Keratinocyte (primary cell): ENCODE data around the gene UBR3. TPM values are rescaled to one million over a fixed set of nuclear protein-coding genes. Genes with fewer than 3 reads are reported as not detected.

ENCODE experiments used
- DNase-seq: peaks from one replicate; pipeline ENCODE4 v3.0.0-alpha.2; 2011; ENCODE audit warnings: low read depth, missing footprints, low spot score
- FAIRE-seq: peaks from 2 replicates; lab custom pipeline; 2011; peaks lifted over from hg19 to GRCh38; lab: Jason Lieb, UNC
- H2AFZ ChIP-seq: 2 replicates; pipeline ENCODE4 v1.6.0; 2012; ENCODE audit warnings: low read length, control low read depth, inconsistent platforms; ENCODE audit not compliant: control insufficient read depth
- H3K27ac ChIP-seq: 2 replicates; pipeline ENCODE4 v1.5.1; 2011; ENCODE audit warnings: low read length; ENCODE audit not compliant: control insufficient read depth, insufficient read depth
- H3K27me3 ChIP-seq: 3 replicates; pipeline ENCODE4 v1.6.0; 2011; ENCODE audit warnings: low read length; ENCODE audit not compliant: control insufficient read depth, insufficient read depth; ENCODE audit errors: extremely low read depth
- H3K36me3 ChIP-seq, 2 experiments: 2 replicates in 1 of 2; 3 replicates in 1 of 2; pipeline ENCODE4 v1.5.1; 2011; ENCODE audit warnings: low read length in 2 of 2, mild to moderate bottlenecking in 1 of 2; ENCODE audit not compliant: control insufficient read depth in 2 of 2, insufficient read depth in 2 of 2; ENCODE audit errors: extremely low read depth in 1 of 2
- H3K4me1 ChIP-seq: 3 replicates; pipeline ENCODE4 v1.5.1; 2011; ENCODE audit warnings: low read length; ENCODE audit not compliant: control insufficient read depth, insufficient read depth; ENCODE audit errors: extremely low read depth
- H3K4me2 ChIP-seq: 3 replicates; pipeline ENCODE4 v1.6.0; 2011; ENCODE audit warnings: low read depth, low read length; ENCODE audit not compliant: control insufficient read depth, insufficient read depth; ENCODE audit errors: extremely low read depth
- H3K4me3 ChIP-seq, 3 experiments: fragments of 200-600 bp in 1 of 3; sonication (generic) in 1 of 3; 2 replicates in 2 of 3; 3 replicates in 1 of 3; pipeline ENCODE4 v1.5.1; 2011 to 2016; ENCODE audit warnings: low read length in 3 of 3, mild to moderate bottlenecking in 3 of 3, control low read depth in 2 of 3, inconsistent platforms in 1 of 3, low read depth in 1 of 3, mixed read lengths in 1 of 3, mixed run types in 1 of 3, moderate library complexity in 1 of 3; ENCODE audit not compliant: control insufficient read depth in 2 of 3, insufficient read depth in 2 of 3; ENCODE audit errors: extremely low read depth in 1 of 3
- H3K79me2 ChIP-seq: 2 replicates; pipeline ENCODE4 v1.6.0; 2012; ENCODE audit warnings: low read length; ENCODE audit not compliant: control insufficient read depth, insufficient read depth
- H3K9ac ChIP-seq: 3 replicates; pipeline ENCODE4 v1.6.0; 2011; ENCODE audit warnings: low read length; ENCODE audit not compliant: control insufficient read depth, insufficient read depth; ENCODE audit errors: extremely low read depth
- H3K9me1 ChIP-seq: 3 replicates; pipeline ENCODE4 v1.6.0; 2011; ENCODE audit warnings: low read length; ENCODE audit not compliant: control insufficient read depth, insufficient read depth; ENCODE audit errors: extremely low read depth
- H3K9me3 ChIP-seq: 2 replicates; pipeline ENCODE4 v1.5.1; 2012; ENCODE audit warnings: low read depth, low read length; ENCODE audit not compliant: control insufficient read depth
- H4K20me1 ChIP-seq: 3 replicates; pipeline ENCODE4 v1.6.0; 2011; ENCODE audit warnings: low read length; ENCODE audit not compliant: control insufficient read depth, insufficient read depth; ENCODE audit errors: extremely low read depth
- EZH2 ChIP-seq: IDR thresholded peaks from one replicate; pipeline ENCODE4 v1.6.1; 2012; ENCODE audit warnings: inconsistent platforms, mild to moderate bottlenecking, low read length, moderate library complexity
- dilution Hi-C: fragments of 300-500 bp; cut with MboI; formaldehyde crosslinking; loops from one replicate; pipeline ENCODE4 v1.7.0; 2020; ENCODE audit warnings: low sequenced_read_pairs; ENCODE audit not compliant: extremely low pct_ligation_motif_present
- polyA plus RNA-seq, 5 experiments: library from polyadenylated mRNA; depleted of rRNA in 3 of 5; stranded (reverse) in 3 of 5; stranded (forward) in 1 of 5; unstranded in 1 of 5; fragments of >200 nt; gene quantifications; 1 replicate in 1 of 5; 2 replicates in 3 of 5; 3 replicates in 1 of 5; pipeline versions ENCODE4 v1.2.1 to v1.2.3, GENCODE V29; 2011 to 2012; ENCODE audit warnings: missing spikeins in 2 of 5, low read depth in 1 of 5, low replicate concordance in 1 of 5
- TF ChIP-seq, protein P1 (sequence below), 3 experiments: IDR thresholded peaks in 1 of 3; conservative IDR thresholded peaks in 1 of 3; optimal IDR thresholded peaks in 1 of 3; 2 replicates in 2 of 3; 3 replicates in 1 of 3; pipeline versions ENCODE3 to v1.5.1; 2011; ENCODE audit warnings: low read length in 3 of 3, mild to moderate bottlenecking in 3 of 3, moderate library complexity in 2 of 3, control low read depth in 1 of 3, inconsistent platforms in 1 of 3; ENCODE audit not compliant: insufficient read depth in 2 of 3; ENCODE audit errors: extremely low read depth in 1 of 3

Gene UBR3
- polyA plus RNA-seq, 1 donor (not counting 4 experiments of a cell fraction or from before 2014, with no cell fraction given) = 14.7 TPM

DNA sequence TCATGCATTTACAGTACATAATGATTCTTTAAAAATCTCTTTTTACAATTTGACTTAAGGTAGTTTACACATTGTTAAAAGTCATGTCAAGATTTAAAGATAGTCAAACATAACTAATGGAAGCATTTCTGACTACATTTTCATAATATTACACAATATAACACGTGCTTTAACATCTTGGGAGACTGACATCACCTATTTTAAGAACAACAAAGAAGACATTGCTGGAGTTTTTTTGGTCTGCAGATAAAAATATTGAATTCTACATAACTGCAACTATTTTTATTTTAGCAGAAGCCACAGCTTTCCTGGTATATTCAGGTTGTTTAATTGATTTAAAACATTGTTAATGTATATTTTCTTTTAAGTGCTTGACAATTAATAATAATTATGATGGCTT is 65.7 kb downstream of the UBR3 start:
- DNase-seq (no peak), FAIRE-seq (no peak)
- dilution Hi-C loops = no loop called here

DNA sequence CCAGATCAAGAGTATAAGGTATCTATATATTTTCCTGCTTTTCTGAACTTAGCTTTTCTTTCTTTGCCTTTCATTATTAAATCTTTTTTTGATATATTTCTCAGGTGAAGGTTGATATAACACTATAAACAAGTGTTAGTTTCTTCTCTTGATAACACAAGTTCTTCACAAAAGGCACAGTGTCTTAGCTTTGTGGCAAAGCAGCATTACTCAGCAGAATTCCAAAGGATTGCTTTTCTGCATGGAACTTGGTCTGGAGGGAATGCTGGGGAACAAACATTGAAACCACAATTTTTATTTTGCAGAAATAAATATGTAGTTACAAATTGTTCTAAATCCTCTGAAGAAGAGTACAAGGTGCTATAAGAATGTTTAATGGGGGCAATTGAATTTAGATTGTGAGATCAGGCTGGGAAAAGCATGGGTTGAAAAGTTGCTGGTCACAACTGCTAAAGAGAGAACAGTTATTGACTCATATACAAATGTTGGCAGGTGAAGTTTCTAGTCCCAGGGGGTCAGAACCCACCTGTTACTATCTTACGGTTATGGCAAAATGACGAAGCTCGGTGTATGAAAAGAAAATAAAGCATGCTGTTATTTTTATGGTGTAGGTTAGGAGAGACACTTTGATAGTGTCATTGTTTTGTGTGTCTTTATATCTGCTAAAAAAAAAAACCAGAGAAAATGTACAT is 68.2 kb downstream of the UBR3 start:
- Histone ChIP-seq H3K9me1 (no peaks in the 10 kb centered on the region), H2AFZ (no peak overlapping the region), H3K4me1 (no peaks in the 10 kb centered on the region), H3K79me2 (no peaks in the 10 kb centered on the region), H3K27me3 (no peaks in the 10 kb centered on the region), H3K9ac (no peak overlapping the region), H3K9me3 (no peaks in the 10 kb centered on the region), H3K4me3 (no peak overlapping the region), H4K20me1 (no peaks in the 10 kb centered on the region), H3K36me3 (no peaks in the 10 kb centered on the region), H3K27ac (no peak overlapping the region), H3K4me2 (no peak overlapping the region)
- dilution Hi-C loops = no loop called here
- FAIRE-seq (no peak), DNase-seq (no peak)
- no peak for TF ChIP-seq EZH2
- TF ChIP-seq, protein P1, sequence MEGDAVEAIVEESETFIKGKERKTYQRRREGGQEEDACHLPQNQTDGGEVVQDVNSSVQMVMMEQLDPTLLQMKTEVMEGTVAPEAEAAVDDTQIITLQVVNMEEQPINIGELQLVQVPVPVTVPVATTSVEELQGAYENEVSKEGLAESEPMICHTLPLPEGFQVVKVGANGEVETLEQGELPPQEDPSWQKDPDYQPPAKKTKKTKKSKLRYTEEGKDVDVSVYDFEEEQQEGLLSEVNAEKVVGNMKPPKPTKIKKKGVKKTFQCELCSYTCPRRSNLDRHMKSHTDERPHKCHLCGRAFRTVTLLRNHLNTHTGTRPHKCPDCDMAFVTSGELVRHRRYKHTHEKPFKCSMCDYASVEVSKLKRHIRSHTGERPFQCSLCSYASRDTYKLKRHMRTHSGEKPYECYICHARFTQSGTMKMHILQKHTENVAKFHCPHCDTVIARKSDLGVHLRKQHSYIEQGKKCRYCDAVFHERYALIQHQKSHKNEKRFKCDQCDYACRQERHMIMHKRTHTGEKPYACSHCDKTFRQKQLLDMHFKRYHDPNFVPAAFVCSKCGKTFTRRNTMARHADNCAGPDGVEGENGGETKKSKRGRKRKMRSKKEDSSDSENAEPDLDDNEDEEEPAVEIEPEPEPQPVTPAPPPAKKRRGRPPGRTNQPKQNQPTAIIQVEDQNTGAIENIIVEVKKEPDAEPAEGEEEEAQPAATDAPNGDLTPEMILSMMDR (optimal IDR thresholded peaks at IDR 0.05 in 1 of 3, IDR thresholded peaks at IDR 0.05 in 1 of 3, conservative IDR thresholded peaks at IDR 0.05 in 1 of 3; ENCODE audit: extremely low read depth in 1 of 3, insufficient read depth in 2 of 3, low read length in 3 of 3) = no peak

More for the DNA sequence above, 65.7 kb downstream of the UBR3 start:
- Histone ChIP-seq H3K27me3 (no peaks in the 10 kb centered on the region), H3K4me3 (no peak overlapping the region), H3K9ac (no peak overlapping the region), H4K20me1 (no peaks in the 10 kb centered on the region), H3K79me2 (no peaks in the 10 kb centered on the region), H3K27ac (no peak overlapping the region), H3K4me1 (no peaks in the 10 kb centered on the region), H2AFZ (no peak overlapping the region), H3K9me3 (no peaks in the 10 kb centered on the region), H3K9me1 (no peaks in the 10 kb centered on the region), H3K4me2 (no peak overlapping the region), H3K36me3 (no peaks in the 10 kb centered on the region)
- no peak for TF ChIP-seq EZH2
- TF ChIP-seq, protein P1 (optimal IDR thresholded peaks at IDR 0.05 in 1 of 3, IDR thresholded peaks at IDR 0.05 in 1 of 3, conservative IDR thresholded peaks at IDR 0.05 in 1 of 3; ENCODE audit: extremely low read depth in 1 of 3, insufficient read depth in 2 of 3, low read length in 3 of 3) = no peak
